Activated CD8-positive, alpha-beta memory T cell treated with anti-CD3 and anti-CD28 coated beads for 24 hours (primary cell): ENCODE data around the gene NIPA2.

Experiments
- DNase-seq: peaks from one replicate; pipeline ENCODE4 v3.0.0-alpha.2; 2020

NIPA2 gene

DNA sequence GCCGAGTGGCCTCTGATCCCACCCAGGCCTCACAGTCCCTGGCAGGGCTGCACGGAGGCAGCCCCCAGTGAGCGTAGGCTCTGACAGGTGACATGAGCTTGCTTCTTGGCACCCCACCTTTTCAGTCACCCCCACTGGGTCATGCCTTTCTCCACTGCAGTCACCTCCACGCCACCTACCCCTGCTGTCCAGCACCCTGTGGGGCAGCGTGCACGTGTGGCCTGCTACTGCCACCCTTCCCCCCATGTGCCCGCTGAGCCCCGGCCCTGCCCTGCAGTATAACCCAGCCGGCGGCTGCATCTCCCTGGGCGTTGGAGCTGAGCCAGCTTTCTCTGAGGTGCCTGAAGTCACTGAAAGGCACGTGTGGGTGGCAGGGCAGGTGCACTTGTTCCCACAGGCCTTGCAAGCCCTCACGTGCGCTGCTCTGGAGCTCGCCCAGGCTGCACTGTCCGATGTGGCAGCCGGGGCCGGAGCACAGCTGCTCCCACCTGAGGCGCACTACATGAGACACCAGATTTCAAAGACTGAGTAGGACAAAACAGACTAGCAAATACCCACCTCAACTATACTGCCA, 65.6 kb downstream of the NIPA2 start:
- no peak for DNase-seq

DNA sequence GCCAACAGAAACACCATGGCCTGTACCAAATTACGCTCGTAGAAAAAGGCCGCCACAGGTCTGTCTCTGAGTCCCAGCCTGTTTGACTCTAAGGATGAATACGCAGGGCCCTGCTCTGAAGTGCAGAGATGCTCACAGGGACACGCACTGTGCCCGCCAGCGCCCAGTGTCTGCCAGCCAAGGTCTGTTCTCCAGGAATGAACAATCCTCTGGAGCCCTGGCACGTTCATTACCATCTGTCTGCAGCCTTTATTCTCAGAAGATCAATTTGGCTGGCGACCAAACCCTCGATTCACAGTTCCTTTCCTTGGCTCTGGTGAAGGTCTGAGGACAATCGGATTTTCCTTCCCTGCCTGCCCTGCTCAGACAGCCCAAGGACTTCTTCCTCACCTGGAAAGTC, 66.3 kb downstream of the NIPA2 start:
- DNase-seq = no peak

DNA sequence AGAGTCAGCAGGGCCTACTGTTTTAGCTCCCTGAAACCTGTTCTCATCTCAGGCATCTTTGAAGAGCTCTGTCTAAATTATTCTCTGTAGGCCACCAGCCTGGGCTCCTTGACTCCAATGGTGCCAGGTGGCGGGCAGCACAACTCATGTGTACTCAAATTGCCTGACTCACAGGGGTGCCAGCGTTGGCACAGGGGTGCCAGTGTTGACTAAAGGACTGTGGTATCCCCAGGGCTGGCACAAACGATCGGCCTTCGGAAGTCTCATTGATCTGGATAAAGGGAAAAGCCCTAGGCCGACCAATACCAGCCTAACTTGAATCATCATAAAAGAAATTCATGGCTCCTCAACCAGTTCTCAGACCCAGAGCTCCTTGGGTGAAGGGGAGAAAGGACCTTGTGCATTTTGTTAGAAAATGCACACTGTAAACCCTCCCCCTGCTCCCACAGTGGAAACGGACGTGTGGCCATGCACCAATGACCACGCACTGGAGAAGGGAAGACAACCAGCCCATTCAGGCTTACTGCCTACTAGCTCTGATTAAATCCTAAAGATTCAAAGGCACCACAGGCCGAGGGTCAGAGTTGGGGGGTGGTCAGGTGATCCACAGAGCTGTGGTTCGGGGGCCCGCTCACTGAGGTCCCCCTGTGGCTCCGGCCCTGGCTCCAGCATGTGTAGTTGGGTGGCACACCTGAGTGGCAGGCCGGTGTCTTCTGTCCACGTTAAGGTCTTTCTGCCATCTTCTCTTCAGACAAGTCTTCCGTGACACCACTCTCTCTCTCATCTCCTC, 68.9 kb downstream of the NIPA2 start:
- no peak for DNase-seq

DNA sequence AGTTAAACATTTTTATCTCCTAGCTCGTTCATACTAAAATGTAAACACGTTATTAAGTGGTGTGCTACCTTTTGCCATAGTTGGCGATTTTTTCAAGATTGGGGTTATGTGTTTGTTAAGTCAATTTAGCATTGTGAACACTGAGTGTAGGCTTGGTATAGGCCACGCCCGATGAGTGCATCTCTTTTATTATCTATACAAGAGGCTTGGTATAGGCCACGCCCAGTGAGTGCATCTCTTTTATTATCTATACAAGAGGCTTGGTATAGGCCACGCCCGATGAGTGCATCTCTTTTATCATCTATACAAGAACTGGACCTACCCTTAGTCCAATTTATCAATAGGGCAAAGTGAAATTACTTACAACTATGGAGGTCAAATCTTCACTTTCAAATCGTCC, 70.4 kb downstream of the NIPA2 start:
- no peak for DNase-seq

DNA sequence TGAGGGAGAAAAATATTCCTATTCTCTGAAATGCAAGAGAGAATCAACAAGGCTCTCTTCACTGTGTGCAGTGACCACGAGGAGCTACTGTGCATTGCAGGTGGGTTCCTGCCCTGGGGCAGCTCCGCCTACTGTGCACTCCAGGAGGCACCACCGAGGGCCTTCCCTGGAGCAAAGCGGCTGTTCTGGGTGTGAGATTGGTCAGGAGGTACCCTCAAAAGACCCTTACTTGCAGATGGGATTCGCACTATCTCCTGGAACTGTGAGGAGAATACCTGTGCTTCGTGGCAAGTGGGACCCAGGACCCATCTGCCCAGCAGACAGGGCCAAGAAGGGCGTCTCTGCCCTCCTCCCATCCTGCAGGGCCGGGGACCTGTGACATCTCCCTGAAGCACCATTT, 72.8 kb downstream of the NIPA2 start:
- DNase-seq = no peak

DNA sequence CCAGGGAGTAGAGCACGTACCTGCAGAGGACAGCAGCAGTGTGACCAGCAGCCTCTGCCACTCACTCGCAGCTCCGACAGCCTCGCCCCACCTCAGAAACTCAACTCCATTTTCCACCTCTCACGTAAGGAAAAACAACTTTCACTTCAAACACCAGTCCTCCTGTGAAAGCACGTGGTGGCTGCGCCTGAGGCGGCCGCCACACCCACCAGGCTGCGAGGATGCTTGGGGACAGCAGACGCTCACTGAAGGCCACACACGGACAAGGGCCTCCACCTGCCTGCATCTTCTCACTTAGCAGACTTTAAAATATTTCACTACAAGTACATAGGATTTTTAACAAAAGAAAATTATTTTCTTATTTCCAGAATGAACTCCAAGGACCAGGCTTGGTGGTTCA, 73.8 kb downstream of the NIPA2 start:
- no peak for DNase-seq

DNA sequence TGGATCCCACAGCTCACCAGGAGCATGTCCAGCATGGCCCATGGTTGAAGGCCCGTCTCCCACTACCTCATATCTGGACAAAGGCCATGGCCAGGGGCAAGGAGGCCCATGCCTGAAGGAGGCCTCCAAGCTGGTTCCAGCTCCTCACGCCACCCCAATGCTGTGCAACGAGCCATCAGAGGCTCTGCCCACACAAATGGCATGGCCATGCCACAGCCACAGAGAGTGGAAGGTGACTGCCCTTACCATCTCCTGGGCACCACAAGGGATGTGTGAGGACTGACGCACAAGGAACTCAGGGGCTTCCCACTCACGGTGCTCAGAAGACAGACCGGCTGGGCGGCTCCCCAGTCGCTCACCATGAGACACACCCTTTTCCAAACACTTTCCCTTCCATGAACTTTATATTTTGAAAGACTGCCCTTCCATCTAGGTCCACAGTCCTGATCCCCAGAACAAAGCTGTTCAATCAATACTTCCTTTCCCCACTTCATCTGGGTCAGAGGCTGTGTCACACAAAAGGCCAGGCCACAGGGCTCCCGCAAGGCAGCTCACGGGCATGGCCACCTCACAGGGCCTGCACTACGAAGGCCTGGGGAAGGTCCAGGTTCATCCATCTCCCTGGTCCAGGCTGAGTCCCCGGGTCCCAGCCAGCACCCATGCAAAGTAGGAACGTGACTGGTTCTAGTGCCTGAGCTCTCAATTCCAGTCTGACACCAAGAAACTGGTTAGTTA, 75.3 kb downstream of the NIPA2 start:
- no peak for DNase-seq

DNA sequence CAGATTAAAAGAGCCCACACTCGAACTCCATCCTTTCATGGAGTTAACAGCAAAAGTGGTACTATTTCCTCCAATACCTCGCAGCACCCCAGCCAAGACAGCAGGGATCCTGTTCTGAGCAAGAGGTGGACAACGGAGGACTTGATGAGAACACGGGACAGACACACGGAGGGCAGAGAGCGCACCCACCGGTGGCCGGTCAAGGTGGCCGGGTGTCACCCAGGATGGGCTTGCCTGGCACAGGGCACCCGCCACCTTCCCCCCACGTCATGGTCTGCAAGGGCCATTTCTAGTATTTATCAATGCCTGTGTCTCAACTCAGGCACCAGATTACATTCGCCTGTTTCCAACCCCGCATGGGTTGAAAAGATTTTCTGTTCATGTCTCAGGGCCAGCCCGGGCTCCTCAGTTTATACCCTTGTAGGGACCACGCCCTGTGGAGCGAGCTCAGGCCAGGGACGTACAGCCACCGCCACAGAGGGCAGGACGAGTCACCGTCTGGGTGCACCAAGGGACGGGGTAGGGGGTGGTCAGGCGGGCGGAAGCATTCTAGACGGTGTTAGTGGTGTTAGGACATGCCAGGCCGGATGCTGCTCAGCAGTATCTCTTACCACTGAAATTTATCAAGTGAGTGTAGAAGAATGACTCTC, 77.5 kb downstream of the NIPA2 start:
- DNase-seq = no peak

DNA sequence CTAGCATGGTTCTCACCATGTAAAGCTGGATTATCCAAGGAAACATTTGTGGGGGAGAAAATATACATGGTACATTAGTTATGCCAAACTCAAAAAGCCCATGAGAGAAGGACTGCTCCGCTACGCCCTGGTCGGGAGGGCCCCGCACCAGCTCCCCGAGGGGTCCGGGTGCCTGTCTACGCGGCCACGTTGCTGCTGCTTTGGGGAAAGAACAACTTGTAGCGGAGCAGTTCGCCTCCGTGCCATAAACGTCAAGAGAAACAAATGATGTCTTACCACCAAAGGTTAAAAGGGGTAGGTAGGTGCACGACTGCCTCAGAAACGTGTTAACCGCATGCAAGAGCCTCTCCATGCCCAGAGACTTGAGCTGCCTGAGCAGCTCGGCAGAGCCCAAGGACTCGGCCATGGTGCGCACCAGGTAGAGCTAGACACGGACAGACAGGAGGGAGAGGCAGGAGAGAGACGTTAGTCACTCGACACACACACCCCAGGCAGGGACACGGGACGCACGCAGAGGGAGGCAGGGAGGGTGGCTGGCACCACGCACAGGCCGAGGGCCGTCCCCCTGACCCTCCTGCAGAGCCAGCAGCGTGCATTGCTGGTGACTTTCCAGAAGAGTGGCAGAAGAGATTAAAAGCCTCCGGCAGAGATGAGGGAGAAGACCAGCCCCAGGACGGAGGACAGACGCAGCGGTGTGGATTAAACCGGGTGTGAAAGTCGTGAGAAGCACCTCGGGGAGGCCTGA, 78.3 kb downstream of the NIPA2 start:
- no peak for DNase-seq

DNA sequence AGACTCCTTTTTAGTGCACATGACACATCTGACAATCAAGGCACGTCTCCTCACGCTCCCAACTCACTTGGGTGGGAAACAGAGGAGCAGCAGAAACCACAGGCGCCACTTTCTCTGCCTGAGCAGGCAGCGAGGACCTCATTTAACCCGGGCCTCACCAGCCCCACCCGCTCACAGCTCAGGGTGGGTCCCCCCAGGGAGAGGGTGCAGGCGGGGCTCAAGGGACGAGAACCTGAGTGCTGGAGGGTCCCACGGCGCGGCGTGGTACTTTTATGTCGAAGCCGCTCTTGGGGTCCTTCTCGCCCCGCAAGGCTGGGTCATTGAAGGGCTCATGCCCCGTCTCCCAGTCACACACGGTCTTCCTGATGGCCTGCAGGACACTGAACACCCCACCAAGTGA, 79.1 kb downstream of the NIPA2 start:
- DNase-seq = no peak
